Fibroblast of villous mesenchyme (primary cell): ENCODE measurements around the gene TMEM238. TPM values are rescaled to one million over a fixed set of nuclear protein-coding genes. Genes with fewer than 3 reads are reported as not detected.

ENCODE experiments used
- DNase-seq: peaks from one replicate; pipeline ENCODE4 v3.0.0-alpha.2; 2010; ENCODE audit warnings: low read depth
- H3K4me3 ChIP-seq: 2 replicates; pipeline ENCODE4 v1.5.1; 2011; ENCODE audit warnings: low read depth, mild to moderate bottlenecking, low read length
- CTCF ChIP-seq: IDR thresholded peaks from 2 replicates; pipeline ENCODE4 v1.5.1; 2012; ENCODE audit warnings: low read depth, mild to moderate bottlenecking, low read length; ENCODE audit not compliant: insufficient read depth
- total RNA-seq: library from RNA; depleted of rRNA; stranded (reverse); fragments of >200 nt; gene quantifications from 2 replicates; pipeline ENCODE4 v1.2.3, GENCODE V29; 2012

Gene TMEM238
- total RNA-seq, 1 donor = not detected

GRCh38 chr19:55362990-55363716, 20.9 kb downstream of the TMEM238 start, which contains the start of gene GARIN5B:
TSS of gene GARIN5B (minus strand) at chr19:55363260. CDS start at chr19:55363066, 194 bp downstream.
- H3K4me3 ChIP-seq = no peak within 1 kb of the TSS
- no peak for DNase-seq
- no peak for TF ChIP-seq CTCF

DNA sequence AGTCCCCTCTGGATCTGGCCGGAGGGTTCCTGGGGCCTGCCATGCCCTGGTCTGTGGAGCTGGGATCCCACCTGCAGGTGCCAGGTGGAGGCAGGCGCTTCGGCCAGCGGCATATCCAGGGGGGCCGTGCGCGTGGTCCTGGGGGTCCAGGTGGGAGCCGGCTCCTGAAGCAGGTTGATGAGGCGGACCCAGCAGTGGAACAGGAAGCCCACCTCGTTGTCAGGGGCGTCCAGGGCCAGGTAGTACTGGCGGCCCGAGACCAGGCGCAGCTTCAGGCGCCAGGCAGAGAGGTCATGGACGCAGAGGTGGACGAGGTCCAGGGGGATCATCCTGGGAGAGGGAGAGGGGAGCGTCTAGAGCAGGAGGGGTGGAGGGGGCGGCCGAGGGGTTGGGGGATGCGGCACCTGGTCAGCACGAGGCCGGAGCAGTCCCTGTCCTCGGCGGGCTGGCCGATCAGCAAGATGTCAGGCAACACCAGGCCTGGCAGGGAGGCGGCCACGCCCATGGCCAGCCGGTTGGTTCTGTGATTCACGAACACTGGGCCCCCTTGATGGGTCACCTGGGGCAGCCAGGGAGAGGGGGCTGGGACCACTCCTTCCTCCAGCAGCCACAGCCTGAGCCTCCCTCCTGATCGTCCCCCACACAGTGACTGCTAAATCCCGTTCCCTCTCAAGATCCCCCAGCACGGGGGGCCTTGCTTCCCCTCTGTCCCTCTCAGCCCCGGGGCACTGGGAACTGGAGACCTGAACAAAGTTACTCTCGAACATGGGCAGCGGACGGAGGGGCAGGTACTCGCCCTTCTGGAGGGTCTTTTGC, 21.7 kb downstream of the TMEM238 start:
- no peak for DNase-seq
- no peak for TF ChIP-seq CTCF
- no peak overlapping the region for H3K4me3 ChIP-seq

- no peak for DNase-seq
- no peak overlapping the region for H3K4me3 ChIP-seq
- TF ChIP-seq CTCF = no peak
Observed at GRCh38 chr19:55360902-55361301, 23.2 kb downstream of the TMEM238 start.

DNA sequence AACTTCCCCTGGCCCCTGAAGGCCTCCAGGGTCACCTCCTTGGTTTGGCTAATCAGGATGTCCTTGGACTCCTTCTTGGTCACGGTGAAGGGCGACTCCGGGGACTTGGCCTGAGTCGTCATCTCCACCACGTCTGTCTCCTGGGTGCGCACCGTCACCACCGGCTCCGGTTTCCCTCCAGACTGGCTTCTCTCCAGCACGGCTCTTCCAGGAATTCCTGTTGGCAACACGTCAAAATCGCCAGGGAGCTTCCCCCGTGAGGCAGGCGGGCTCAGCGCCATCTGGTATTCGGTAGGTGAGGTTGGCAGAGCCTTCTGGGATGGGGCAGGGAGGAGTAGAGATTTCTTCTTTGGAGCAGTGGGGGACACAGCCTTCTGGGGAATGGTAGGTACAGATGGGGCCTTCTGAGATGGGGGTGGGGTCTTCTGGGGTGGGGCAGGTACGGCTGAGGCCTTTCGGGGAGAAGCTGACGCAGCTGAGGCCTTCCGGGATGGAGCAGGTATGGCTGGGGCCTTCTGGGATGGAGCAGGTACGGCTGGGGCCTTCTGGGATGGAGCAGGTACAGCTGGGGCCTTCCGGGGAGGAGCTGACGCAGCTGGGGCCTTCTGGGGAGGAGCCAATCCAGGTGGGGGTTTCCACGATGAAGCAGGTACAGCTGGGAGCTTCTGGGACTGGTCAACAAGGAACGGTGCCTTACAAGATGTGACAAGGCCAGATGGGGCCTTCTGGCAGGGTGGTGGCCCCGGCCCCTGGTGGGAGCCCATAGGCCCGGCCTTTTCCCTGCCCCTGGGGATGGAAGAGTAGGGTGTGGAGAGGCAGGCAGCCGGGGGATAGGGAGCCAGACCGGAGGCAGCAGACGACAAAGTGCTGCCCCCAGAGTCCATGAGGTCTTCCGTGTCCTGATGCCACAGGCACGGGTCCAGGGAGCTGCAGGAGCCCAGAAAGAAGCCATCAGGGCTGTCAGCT, 24.9 kb downstream of the TMEM238 start:
- H3K4me3 ChIP-seq = no peak overlapping the region
- TF ChIP-seq CTCF = no peak
- no peak for DNase-seq

GRCh38 chr19:55358493-55358892, 25.6 kb downstream of the TMEM238 start:
- no peak for DNase-seq
- TF ChIP-seq CTCF = no peak
- no peak overlapping the region for H3K4me3 ChIP-seq

- peak; percentile 24 for DNase-seq
- no peak for TF ChIP-seq CTCF
- no peak overlapping the region for H3K4me3 ChIP-seq
Observed at GRCh38 chr19:55355213-55355821, 28.8 kb downstream of the TMEM238 start.
